Vagina (tissue), 2 donors: ENCODE data around the gene KCNE3.

Experiments used
- CTCF ChIP-seq, 3 experiments: fragments of 450-650 bp in 2 of 3; fragments of 200-600 bp in 1 of 3; sonication (generic) in 1 of 3; IDR thresholded peaks; one replicate each; pipeline ENCODE4 v1.5.1; 2017 to 2019; ENCODE audit warnings: antibody characterized with exemption in 3 of 3, mild to moderate bottlenecking in 2 of 3, moderate library complexity in 2 of 3
- POLR2A ChIP-seq, 2 donors: fragments of 450-650 bp; IDR thresholded peaks; one replicate each; pipeline ENCODE4 v1.6.1; 2017; ENCODE audit warnings: antibody characterized with exemption in 2 of 2, mild to moderate bottlenecking in 2 of 2, moderate library complexity in 2 of 2

DNA sequence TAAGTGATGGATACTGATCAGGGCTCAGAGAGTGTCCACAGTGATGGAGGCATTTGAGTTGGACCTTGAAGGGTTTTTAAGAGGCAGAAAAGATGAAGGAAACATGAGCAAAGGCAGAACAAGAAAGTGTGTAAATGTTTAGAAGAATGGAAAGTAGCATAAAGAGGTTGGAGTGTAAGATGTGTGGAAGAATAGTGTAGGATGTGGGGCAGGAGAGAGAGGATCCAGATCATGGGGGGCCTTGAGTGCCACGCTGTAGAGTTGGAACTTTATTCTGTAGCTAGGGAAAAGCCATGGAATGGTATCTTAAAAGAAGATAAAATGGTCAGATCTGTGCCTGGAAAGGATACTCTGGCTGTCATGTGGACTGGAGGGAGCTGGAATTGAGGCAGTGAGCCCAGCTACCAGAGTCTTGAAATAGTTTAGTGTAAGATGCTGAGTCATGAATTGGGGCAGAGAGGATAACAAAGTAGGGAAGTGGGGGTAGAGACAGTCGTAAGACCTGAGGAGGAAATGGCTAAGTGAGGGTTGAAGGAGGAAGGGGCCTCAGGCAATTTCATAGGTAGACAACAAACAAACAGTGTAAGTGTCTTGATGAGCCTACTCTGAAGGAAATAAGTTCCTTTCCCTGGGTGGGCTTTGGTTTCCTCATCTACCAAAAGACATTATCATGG is 6.7 kb downstream of the KCNE3 start:
- TF ChIP-seq CTCF (IDR thresholded peaks at IDR 0.05): no peak
- TF ChIP-seq POLR2A (IDR thresholded peaks at IDR 0.05): no peak
